HG03469 (cell line): Measurements from ENCODE around the gene TRAFD1.
"Not testable (repeated sequence)": the region's sequence is repeated elsewhere in the genome, so short reads cannot be mapped to it uniquely, and the experiment has no call there.

Source experiments
- ATAC-seq: cut with Tn5 transposase; IDR thresholded peaks from one replicate; pipeline ENCODE4 v1.9.1; 2021; ENCODE audit warnings: mild to moderate bottlenecking, moderate library complexity, moderate number of reproducible peaks; ENCODE audit not compliant: unreplicated experiment

TRAFD1 gene

GRCh38 chr12:112158461-112159145, 33.2 kb downstream of the TRAFD1 start:
- ATAC-seq: not testable (repeated sequence)

- ATAC-seq: no peak
Observed at GRCh38 chr12:112159146-112159541, 33.8 kb downstream of the TRAFD1 start.

- ATAC-seq: no peak
Observed at GRCh38 chr12:112160611-112161010, 35.3 kb downstream of the TRAFD1 start.

- no peak for ATAC-seq
Observed at GRCh38 chr12:112161711-112162110, 36.4 kb downstream of the TRAFD1 start.

GRCh38 chr12:112162241-112162790, 37.0 kb downstream of the TRAFD1 start:
- no peak for ATAC-seq

GRCh38 chr12:112163056-112163455, 37.7 kb downstream of the TRAFD1 start:
- ATAC-seq: no peak

GRCh38 chr12:112163471-112163991, 38.2 kb downstream of the TRAFD1 start:
- no peak for ATAC-seq

GRCh38 chr12:112164011-112164660, 38.8 kb downstream of the TRAFD1 start:
- no peak for ATAC-seq

- no peak for ATAC-seq
Observed at GRCh38 chr12:112165624-112166023, 40.3 kb downstream of the TRAFD1 start.

- ATAC-seq: no peak
Observed at GRCh38 chr12:112166051-112167015, 41.0 kb downstream of the TRAFD1 start.

- ATAC-seq: no peak
Observed at GRCh38 chr12:112167031-112167461, 41.7 kb downstream of the TRAFD1 start.

- no peak for ATAC-seq
Observed at GRCh38 chr12:112167718-112168525, 42.6 kb downstream of the TRAFD1 start.

GRCh38 chr12:112168561-112168971, 43.2 kb downstream of the TRAFD1 start:
- no peak for ATAC-seq

GRCh38 chr12:112169161-112169872, 44.0 kb downstream of the TRAFD1 start:
- no peak for ATAC-seq

GRCh38 chr12:112169966-112170365, 44.6 kb downstream of the TRAFD1 start:
- ATAC-seq: no peak

GRCh38 chr12:112170376-112170775, 45.0 kb downstream of the TRAFD1 start:
- ATAC-seq: no peak

GRCh38 chr12:112170971-112171596, 45.7 kb downstream of the TRAFD1 start:
- no peak for ATAC-seq

- ATAC-seq: no peak
Observed at GRCh38 chr12:112172556-112173324, 47.4 kb downstream of the TRAFD1 start.
